Brain microvascular endothelial cell (primary cell): ENCODE results near the gene RAVER2.

ENCODE experiments used
- DNase-seq: peaks from one replicate; pipeline ENCODE4 v3.0.0-alpha.2; 2020
- H3K27ac ChIP-seq: fragments of 250-450 bp; sonication (Bioruptor Pico); 2 replicates; pipeline ENCODE4 v1.5.1; 2020; ENCODE audit warnings: mild to moderate bottlenecking, moderate library complexity
- H3K27me3 ChIP-seq: fragments of 250-450 bp; sonication (Bioruptor Pico); replicated peaks from 2 replicates; pipeline ENCODE4 v1.5.1; 2020; ENCODE audit warnings: mild to moderate bottlenecking
- H3K36me3 ChIP-seq: fragments of 250-450 bp; sonication (Bioruptor Pico); replicated peaks from 2 replicates; pipeline ENCODE4 v1.5.1; 2020; ENCODE audit warnings: mild to moderate bottlenecking
- H3K4me3 ChIP-seq: 2 replicates; pipeline ENCODE4 v1.5.1; 2011; ENCODE audit warnings: low read depth, mild to moderate bottlenecking, control low read depth, low read length, moderate library complexity
- CTCF ChIP-seq: IDR thresholded peaks from 2 replicates; pipeline ENCODE4 v1.5.1; 2011; ENCODE audit warnings: low read depth, mild to moderate bottlenecking, moderate library complexity, low read length, control low read depth, inconsistent platforms; ENCODE audit errors: missing control alignments
- in situ Hi-C: cut with HindIII; loops from 2 replicates; pipeline ENCODE4 v1.10.0; 2017; ENCODE audit warnings: low sequenced_read_pairs, low pct_ligation_motif_present

Gene RAVER2

DNA sequence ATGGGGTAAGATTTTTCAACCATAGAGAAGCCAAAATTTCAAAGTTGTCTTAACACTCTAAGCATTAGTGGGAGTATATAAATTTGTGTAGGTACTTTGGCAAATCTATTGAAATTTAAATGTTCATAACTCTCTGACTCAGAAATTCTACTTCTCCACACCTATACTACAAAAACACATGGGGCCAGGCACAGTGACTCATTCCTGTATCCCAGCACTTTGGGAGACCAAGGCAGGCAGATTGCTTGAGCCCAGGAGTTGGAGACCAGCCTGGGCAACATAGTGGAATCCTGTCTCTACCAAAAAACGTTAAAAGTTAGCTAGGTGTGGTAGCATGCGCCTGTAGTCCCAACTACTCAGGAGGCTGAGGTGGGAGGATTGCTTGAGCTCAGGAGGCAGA is 41.3 kb upstream of the RAVER2 start:
- no peak for TF ChIP-seq CTCF
- no peak for DNase-seq
- in situ Hi-C loops: no loop called here

DNA sequence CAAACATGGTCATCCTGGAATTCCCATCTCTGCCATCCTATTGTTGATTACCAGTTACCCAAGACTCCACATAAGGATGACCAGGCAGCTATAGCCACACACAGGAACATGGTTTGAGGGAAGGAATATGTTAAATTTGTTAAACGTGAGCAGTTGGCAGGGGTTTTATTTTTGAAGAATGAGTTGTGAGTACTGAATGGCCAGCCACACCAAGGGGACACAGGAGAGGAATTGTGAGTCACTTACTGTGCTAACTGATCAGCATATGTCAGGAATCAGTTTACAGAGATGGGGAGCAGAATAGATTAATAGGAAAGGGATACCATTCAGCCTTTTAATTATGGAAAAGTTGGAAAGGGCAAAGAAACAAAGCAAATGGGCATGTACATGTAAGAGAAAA is 39.3 kb upstream of the RAVER2 start:
- no peak for DNase-seq
- Histone ChIP-seq H3K36me3 (no peaks in the 10 kb centered on the region), H3K27ac (no peak overlapping the region), H3K4me3 (no peak overlapping the region), H3K27me3 (no peaks in the 10 kb centered on the region)
- in situ Hi-C loops: no loop called here
- TF ChIP-seq CTCF: no peak

More for the DNA sequence above, 41.3 kb upstream of the RAVER2 start:
- H3K4me3 ChIP-seq: no peak overlapping the region
- H3K27ac ChIP-seq: no peak overlapping the region
- no peaks in the 10 kb centered on the region for H3K27me3 ChIP-seq
- no peaks in the 10 kb centered on the region for H3K36me3 ChIP-seq

DNA sequence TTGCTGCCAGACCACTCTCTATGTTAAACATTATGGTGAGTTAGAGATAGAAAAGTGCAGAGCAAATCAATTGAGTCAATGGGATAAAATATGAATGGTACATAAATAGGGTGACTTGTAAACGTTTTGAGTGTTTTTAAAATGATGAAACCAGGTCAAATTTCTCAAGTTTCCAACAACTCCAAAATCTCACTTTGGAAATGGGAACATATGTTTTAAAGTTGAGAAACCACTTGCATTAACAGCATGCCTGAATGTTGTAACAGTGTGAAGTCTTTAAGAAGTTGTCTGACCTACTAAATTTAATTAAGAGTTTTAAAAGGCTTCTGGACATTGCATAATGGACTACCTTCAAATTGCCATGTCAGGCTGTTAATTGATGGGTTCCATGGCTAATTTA is 33.6 kb upstream of the RAVER2 start:
- H3K4me3 ChIP-seq: no peak overlapping the region
- H3K27me3 ChIP-seq: no peaks in the 10 kb centered on the region
- H3K27ac ChIP-seq: no peak overlapping the region
- no peaks in the 10 kb centered on the region for H3K36me3 ChIP-seq
- no peak for TF ChIP-seq CTCF
- no peak for DNase-seq
- in situ Hi-C loops: no loop called here

GRCh38 chr1:64712049-64712448 is 32.8 kb upstream of the RAVER2 start:
- no peak for DNase-seq
- Histone ChIP-seq H3K4me3 (no peak overlapping the region), H3K27me3 (no peaks in the 10 kb centered on the region), H3K36me3 (no peaks in the 10 kb centered on the region), H3K27ac (no peak overlapping the region)
- TF ChIP-seq CTCF: no peak
- in situ Hi-C loops: no loop called here

DNA sequence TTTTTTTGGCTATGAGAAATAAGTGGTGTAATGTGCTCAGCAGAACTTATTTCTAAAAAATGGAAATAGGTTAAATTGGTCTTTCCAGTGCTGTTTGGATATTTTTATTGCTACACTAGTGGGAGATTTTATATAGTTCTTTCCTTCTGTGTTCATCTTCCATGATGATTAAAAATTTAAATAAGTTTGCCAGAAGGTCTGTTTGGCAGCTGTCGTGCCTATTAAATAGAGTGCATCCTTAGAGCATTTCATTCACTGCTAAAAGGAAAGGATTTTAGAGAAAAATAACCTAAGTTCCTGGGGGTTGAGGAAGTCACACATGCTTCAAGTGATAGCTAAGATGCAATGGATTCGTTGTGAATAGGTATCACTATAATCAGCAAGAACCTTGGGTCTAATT is 29.7 kb upstream of the RAVER2 start:
- Histone ChIP-seq H3K27me3 (no peaks in the 10 kb centered on the region), H3K27ac (no peak overlapping the region), H3K36me3 (no peaks in the 10 kb centered on the region), H3K4me3 (no peak overlapping the region)
- no peak for TF ChIP-seq CTCF
- in situ Hi-C loops: no loop called here
- DNase-seq: no peak

DNA sequence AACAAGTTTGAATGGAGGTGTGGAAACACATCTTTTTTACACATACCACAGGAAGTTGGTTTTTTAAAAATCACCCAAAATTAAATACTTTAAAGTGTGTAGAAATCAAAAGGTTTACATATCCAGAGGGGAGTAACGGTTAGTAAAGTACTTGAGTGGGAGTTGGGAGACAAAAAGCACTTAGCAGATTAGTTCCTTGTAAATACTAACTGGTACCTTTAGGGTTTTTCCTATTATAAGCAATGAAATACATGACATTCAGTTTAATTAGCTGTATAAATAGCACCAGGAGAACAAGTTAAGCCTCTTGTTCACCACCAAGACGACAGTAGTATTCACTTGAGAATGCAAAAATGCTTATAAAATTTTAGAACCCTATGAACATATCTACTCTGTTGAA is 23.7 kb upstream of the RAVER2 start:
- H3K4me3 ChIP-seq: no peak overlapping the region
- no peak for TF ChIP-seq CTCF
- in situ Hi-C loops: no loop called here
- no peak for DNase-seq
- H3K27ac ChIP-seq: no peak overlapping the region
- H3K27me3 ChIP-seq: no peaks in the 10 kb centered on the region
- H3K36me3 ChIP-seq: no peaks in the 10 kb centered on the region
